GM12801 (cell line): ENCODE results near the gene FNDC7.

Source experiments
- TF ChIP-seq, protein P1 (sequence below): IDR thresholded peaks from one replicate; pipeline ENCODE4 v1.5.1; 2011; ENCODE audit warnings: control low read depth; ENCODE audit not compliant: insufficient read length; ENCODE audit errors: extremely low read depth

Gene FNDC7, protein sequence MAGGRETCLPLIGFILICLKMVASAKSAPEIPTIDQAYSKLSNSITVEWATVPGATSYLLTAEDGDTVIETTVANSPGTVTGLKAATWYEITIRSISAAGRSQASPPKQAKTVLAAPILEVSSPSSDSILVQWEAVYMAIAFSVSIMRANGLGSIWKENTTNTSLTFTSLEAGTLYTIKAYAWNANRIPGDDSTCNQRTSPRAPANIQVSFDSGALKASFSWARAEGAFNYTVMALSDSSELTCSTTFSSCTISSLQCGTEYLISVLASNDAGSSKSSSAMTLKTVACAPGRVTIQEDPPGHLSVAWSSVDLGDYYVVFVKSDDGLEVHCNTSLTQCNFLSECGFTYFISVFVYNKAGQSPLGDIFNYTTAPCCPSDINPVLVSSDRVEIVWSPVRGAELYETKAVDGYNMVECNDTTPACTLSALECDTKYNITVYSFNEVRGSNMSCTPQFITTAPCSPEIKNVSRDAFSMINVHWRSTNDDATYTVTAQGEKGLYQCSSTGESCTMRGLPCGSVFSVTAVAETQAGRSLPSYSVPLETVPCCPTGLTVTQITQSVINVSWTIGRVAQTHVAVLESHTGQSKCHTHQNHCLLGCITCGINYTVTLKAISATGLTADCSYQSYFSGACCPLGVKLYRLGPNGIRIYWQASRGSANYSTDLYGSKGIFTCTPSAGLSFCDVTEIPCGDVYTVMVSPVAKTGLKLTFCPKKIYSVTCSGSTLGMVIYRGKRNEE

DNA sequence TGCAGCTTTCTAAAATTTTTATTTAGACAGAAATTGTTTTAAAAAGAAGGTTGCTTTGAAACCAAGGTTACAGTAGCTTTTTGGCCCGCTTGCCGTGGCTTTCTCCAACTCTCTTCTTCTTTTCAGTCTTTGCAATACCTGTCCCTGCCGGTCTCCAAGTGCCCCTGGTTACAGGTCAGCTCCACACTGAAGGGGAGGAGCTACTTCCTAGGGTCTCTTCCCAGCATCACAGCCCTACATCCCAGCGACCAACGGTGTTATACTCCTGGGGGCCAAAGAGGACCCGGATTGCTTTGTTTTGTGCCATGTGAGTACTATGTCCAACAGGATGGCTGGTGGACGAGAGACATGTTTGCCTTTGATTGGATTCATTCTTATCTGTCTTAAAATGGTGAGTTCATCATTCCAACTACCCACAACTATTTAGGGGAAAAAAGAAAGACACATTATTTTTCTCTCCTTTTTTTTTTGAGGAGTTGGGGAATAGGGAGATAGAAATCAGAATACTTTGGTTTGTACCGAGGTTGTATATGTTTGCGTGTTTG, at the start of gene FNDC7:
Gene FNDC7 (plus strand): TSS at position 303 of the 545 bp plus-strand sequence. CDS start 26 bp downstream, at position 329.
- TF ChIP-seq, protein P1, sequence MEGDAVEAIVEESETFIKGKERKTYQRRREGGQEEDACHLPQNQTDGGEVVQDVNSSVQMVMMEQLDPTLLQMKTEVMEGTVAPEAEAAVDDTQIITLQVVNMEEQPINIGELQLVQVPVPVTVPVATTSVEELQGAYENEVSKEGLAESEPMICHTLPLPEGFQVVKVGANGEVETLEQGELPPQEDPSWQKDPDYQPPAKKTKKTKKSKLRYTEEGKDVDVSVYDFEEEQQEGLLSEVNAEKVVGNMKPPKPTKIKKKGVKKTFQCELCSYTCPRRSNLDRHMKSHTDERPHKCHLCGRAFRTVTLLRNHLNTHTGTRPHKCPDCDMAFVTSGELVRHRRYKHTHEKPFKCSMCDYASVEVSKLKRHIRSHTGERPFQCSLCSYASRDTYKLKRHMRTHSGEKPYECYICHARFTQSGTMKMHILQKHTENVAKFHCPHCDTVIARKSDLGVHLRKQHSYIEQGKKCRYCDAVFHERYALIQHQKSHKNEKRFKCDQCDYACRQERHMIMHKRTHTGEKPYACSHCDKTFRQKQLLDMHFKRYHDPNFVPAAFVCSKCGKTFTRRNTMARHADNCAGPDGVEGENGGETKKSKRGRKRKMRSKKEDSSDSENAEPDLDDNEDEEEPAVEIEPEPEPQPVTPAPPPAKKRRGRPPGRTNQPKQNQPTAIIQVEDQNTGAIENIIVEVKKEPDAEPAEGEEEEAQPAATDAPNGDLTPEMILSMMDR = no peak

DNA sequence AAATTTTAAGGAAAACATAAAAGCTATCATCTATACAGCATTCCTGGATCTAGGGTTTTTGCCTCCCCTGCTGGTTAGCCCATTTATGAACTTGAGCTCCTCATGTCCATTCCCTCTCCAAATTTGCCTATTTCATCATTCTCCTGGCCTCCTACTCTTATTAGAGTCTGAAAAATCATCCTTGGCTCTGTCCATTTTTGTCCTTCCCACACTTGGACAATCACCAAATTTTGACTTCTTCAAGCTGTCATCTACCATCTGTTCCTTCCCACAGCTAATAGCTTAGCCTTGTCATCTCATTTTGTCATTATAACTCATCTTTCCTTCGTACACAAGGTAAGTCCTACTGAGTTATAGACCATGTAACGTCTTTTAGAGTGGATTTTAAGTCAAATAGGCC, 49.6 kb upstream of the FNDC7 start:
- TF ChIP-seq, protein P1 = no peak

DNA sequence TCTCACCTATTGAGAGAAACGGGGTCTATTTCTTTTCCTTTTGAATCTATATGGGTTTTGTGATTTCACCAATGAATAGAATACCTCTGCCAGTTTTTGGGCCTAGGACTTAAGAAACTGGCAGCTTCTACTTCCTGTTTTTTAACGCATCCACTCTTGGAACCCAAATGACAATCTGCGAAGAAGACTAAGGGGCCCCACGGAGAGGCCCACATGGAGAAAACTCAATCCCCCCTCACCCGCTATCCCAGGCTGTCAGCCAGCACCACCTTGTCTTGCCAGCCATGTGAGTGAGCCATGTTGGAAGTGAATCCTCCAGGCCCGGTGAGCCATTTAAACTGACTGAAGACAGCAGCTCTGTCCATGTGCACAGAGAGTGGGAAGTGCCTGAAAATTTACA, 48.2 kb upstream of the FNDC7 start:
- TF ChIP-seq, protein P1 = no peak

DNA sequence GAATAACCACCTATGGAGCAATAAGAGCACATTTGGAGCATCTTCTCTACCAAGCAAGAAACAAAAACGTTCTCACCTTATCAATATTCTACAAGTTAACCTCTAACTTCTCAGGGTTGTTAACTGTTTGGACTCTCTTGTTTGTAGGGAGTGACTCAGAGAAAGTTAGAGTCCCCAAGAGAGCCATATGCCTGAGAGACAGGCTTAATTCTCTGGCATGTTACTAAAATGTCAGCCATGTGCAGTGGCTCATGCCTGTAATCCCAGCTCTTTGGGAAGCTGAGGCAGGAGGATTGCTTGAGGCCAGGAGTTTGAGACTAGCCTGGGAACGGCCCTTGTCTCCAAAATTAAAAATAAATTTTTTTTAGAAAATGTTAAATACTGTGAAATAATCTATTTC, 47.6 kb upstream of the FNDC7 start:
- TF ChIP-seq, protein P1 = no peak

DNA sequence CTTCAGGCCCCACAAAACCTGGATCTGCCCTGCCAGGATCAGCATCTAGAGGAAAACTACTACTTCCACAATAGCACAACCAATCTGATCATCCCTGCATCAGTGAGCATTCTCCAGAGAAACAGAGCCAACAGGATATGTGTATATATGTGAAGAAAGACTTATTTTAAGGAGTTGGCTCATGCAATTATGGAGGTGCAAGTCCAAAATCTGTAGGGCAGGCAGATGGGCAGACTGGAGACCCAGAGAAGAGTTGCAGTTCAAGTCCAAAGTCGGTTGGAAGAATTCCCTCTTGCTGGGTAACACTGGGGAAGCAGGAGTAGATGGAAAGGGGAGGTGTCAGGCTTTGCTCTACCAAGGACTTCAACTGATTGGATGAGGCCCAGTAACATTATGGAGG, 46.9 kb upstream of the FNDC7 start:
- TF ChIP-seq, protein P1 = no peak

DNA sequence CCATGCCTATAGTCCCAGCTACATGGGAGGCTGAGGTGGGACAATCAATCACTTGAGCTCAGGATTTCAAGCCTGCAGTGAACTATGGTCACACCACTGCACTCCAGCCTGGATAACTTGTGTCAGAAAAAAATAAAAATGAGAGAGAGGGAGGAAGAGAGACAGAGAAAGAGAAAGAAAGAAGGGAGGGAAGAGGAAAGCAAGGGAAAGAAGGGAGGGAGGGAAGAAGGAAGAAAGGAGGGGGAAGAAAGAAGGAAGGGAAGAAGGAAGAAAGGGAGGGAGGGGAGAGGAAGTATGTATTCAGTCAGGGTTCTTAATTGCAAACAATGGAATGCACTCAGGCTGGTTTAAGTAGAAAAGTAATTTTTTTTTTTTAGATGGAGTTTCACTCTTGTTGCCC, 43.9 kb upstream of the FNDC7 start:
- TF ChIP-seq, protein P1 = no peak

DNA sequence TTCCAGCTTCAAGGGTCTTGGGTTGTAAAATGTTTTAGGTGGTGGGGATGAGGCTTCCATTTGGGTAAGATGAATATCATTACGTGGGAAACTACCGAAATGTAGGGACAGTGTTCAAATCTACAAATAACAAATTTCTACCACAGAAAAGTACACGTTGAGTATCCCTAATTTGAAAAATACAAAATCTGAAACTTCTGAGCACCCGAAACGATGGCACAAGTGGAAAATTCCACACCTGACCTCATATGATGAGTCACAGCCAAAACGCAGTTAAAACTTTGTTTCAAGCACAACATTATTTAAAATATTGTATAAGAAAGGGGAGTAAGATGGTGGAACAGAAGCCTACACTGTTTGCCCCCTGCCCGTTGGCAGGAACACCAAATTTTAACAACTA, 43.0 kb upstream of the FNDC7 start:
- TF ChIP-seq, protein P1 = no peak
